Calu3 (cell line): ENCODE results near the gene PPP1R9A. TPM values are rescaled to one million over a fixed set of nuclear protein-coding genes. Genes with fewer than 3 reads are reported as not detected.

ENCODE experiments used
- BruUV-seq: library from RNA; stranded (reverse); fragments of 400-500 nt; replicated peaks from 2 replicates; lab custom pipeline; 2021; lab: Mats Ljungman, UMichigan
- CTCF ChIA-PET: fragments of 300-600 bp; sonication (Branson Sonifier 250); formaldehyde crosslinking; loops from one replicate; lab custom pipeline; 2022; ENCODE audit warnings: antibody characterized with exemption; lab: Charles Lee
- DNase-seq: peaks from one replicate; pipeline ENCODE4 v3.0.0; 2022
- H3K27ac Mint-ChIP-seq: one replicate; pipeline ENCODE4 v1.8.0; 2022; ENCODE audit warnings: mixed read lengths; ENCODE audit not compliant: unreplicated experiment
- H3K27me3 Mint-ChIP-seq: one replicate; pipeline ENCODE4 v1.8.0; 2022; ENCODE audit warnings: mixed read lengths; ENCODE audit not compliant: unreplicated experiment
- H3K36me3 Mint-ChIP-seq: one replicate; pipeline ENCODE4 v1.8.0; 2022; ENCODE audit warnings: mild to moderate bottlenecking, moderate library complexity, mixed read lengths; ENCODE audit not compliant: insufficient read depth, unreplicated experiment
- H3K4me1 Mint-ChIP-seq: one replicate; pipeline ENCODE4 v1.8.0; 2022; ENCODE audit warnings: mild to moderate bottlenecking, low read depth, mixed read lengths; ENCODE audit not compliant: unreplicated experiment
- H3K4me3 Mint-ChIP-seq: one replicate; pipeline ENCODE4 v1.8.0; 2022; ENCODE audit warnings: mild to moderate bottlenecking, low read depth, moderate library complexity, mixed read lengths; ENCODE audit not compliant: unreplicated experiment
- H3K9me3 Mint-ChIP-seq: one replicate; pipeline ENCODE4 v1.8.0; 2022; ENCODE audit warnings: low read depth, mixed read lengths; ENCODE audit not compliant: unreplicated experiment
- CTCF ChIP-seq: fragments of 200-600 bp; IDR thresholded peaks from one replicate; pipeline ENCODE4 v1.8.0; 2022; ENCODE audit warnings: antibody characterized with exemption; ENCODE audit not compliant: unreplicated experiment
- intact Hi-C: fragments of 100-400 bp; cut with micrococcal nuclease; formaldehyde crosslinking; loops from one replicate; pipeline ENCODE4 v1.10.0; 2022; ENCODE audit not compliant: unreplicated experiment
- total RNA-seq: library from RNA; stranded (reverse); gene quantifications from 2 replicates; pipeline ENCODE4 v1.2.3, GENCODE V29; 2022

PPP1R9A gene
- total RNA-seq, 1 experiment from 2014 or later: 19.4 TPM

GRCh38 chr7:95213809-95214492 lies 306.6 kb downstream of the PPP1R9A start:
- no TSS peak for BruUV-seq
- CTCF ChIA-PET: no interaction called here
- Mint-ChIP-seq H3K4me3 (no peak overlapping the region), H3K36me3 (no peaks in the 10 kb centered on the region), H3K9me3 (peaks cover 2% of the 10 kb centered on the region), H3K4me1 (no peaks in the 10 kb centered on the region), H3K27ac (no peak overlapping the region), H3K27me3 (no peaks in the 10 kb centered on the region)
- no peak for TF ChIP-seq CTCF
- intact Hi-C loops: no loop called here
- no peak for DNase-seq

- H3K4me1 Mint-ChIP-seq: no peaks in the 10 kb centered on the region
- no peak for DNase-seq
- TF ChIP-seq CTCF: no peak
- peaks cover 2% of the 10 kb centered on the region for H3K9me3 Mint-ChIP-seq
- H3K27ac Mint-ChIP-seq: no peak overlapping the region
- no TSS peak for BruUV-seq
- CTCF ChIA-PET: no interaction called here
- no peaks in the 10 kb centered on the region for H3K27me3 Mint-ChIP-seq
- no peak overlapping the region for H3K4me3 Mint-ChIP-seq
- intact Hi-C loops: no loop called here
- no peaks in the 10 kb centered on the region for H3K36me3 Mint-ChIP-seq
These were observed 312.3 kb downstream of the PPP1R9A start for GRCh38 chr7:95219721-95220120.

GRCh38 chr7:95220328-95220727 lies 312.9 kb downstream of the PPP1R9A start:
- no TSS peak for BruUV-seq

GRCh38 chr7:95225301-95225700 lies 317.9 kb downstream of the PPP1R9A start:
- no peak overlapping the region for H3K4me3 Mint-ChIP-seq
- no peaks in the 10 kb centered on the region for H3K27me3 Mint-ChIP-seq
- BruUV-seq: no TSS peak
- CTCF ChIA-PET: no interaction called here
- no peak overlapping the region for H3K27ac Mint-ChIP-seq
- intact Hi-C loops: no loop called here
- no peaks in the 10 kb centered on the region for H3K36me3 Mint-ChIP-seq
- TF ChIP-seq CTCF: no peak
- H3K9me3 Mint-ChIP-seq: no peaks in the 10 kb centered on the region
- DNase-seq: no peak
- no peaks in the 10 kb centered on the region for H3K4me1 Mint-ChIP-seq

More at GRCh38 chr7:95220328-95220727, 312.9 kb downstream of the PPP1R9A start:
- H3K4me1 Mint-ChIP-seq: no peaks in the 10 kb centered on the region
- CTCF ChIA-PET: no interaction called here
- TF ChIP-seq CTCF: no peak
- H3K27ac Mint-ChIP-seq: no peak overlapping the region
- peaks cover 2% of the 10 kb centered on the region for H3K9me3 Mint-ChIP-seq
- intact Hi-C loops: no loop called here
- H3K27me3 Mint-ChIP-seq: no peaks in the 10 kb centered on the region
- DNase-seq: no peak
- H3K36me3 Mint-ChIP-seq: no peaks in the 10 kb centered on the region
- H3K4me3 Mint-ChIP-seq: no peak overlapping the region
